HEK293 (cell line): Measurements from ENCODE around the gene FAM98C.

ENCODE experiments used
- CTCF ChIA-PET: fragments of 350-600 bp; formaldehyde crosslinking; extraction: SDS; loops from one replicate; lab custom pipeline; 2021; ENCODE audit warnings: antibody characterized with exemption; lab: Yijun Ruan, JAX
- POLR2A ChIA-PET: fragments of 300-600 bp; formaldehyde crosslinking; extraction: SDS; loops from one replicate; lab custom pipeline; 2020; ENCODE audit warnings: antibody characterized with exemption, inconsistent platforms; lab: Yijun Ruan, JAX
- H3K27ac ChIP-seq: fragments of 200-500 bp; sonication (Bioruptor generic); 2 replicates; pipeline ENCODE4 v1.5.1; 2014; ENCODE audit warnings: low read depth, low read length, control low read depth, inconsistent platforms; ENCODE audit errors: extremely low read depth
- H3K36me3 ChIP-seq, 2 experiments: fragments of 200-500 bp in 1 of 2; sonication (Bioruptor generic) in 1 of 2; 1 replicate in 1 of 2; 2 replicates in 1 of 2; pipeline ENCODE4 v1.5.1; 2014 to 2017; ENCODE audit warnings: inconsistent platforms in 2 of 2, low read length in 2 of 2; ENCODE audit not compliant: control insufficient read depth in 2 of 2, insufficient read depth in 1 of 2
- H3K4me1 ChIP-seq: fragments of 200-500 bp; sonication (Bioruptor generic); 2 replicates; pipeline ENCODE4 v1.5.1; 2014; ENCODE audit warnings: mild to moderate bottlenecking, low read length, inconsistent platforms; ENCODE audit not compliant: control insufficient read depth, insufficient read depth
- H3K4me3 ChIP-seq: 2 replicates; pipeline ENCODE4 v1.5.1; 2011; ENCODE audit warnings: low read depth, mild to moderate bottlenecking, control low read depth, low read length, moderate library complexity
- H3K9me3 ChIP-seq: fragments of 200-500 bp; sonication (Bioruptor generic); 2 replicates; pipeline ENCODE4 v1.5.1; 2014; ENCODE audit warnings: low read depth, low read length, inconsistent platforms; ENCODE audit not compliant: control insufficient read depth, insufficient read depth
- BCL6B ChIP-seq: fragments of 450-650 bp; formaldehyde crosslinking; IDR thresholded peaks from 2 replicates; pipeline ENCODE4 v1.5.1; 2017; ENCODE audit warnings: missing biosample characterization, missing genetic modification characterization
- GLIS1 ChIP-seq: fragments of 450-650 bp; formaldehyde crosslinking; IDR thresholded peaks from 2 replicates; pipeline ENCODE4 v1.5.1; 2016; ENCODE audit warnings: missing biosample characterization, missing genetic modification characterization
- GLIS2 ChIP-seq: fragments of 450-650 bp; formaldehyde crosslinking; IDR thresholded peaks from 2 replicates; pipeline ENCODE4 v1.5.1; 2016; ENCODE audit warnings: missing biosample characterization, missing genetic modification characterization
- HOXA7 ChIP-seq: sonication (generic); formaldehyde crosslinking; IDR thresholded peaks from 2 replicates; pipeline ENCODE4 v1.8.1; 2022; ENCODE audit warnings: missing genetic modification reagents, borderline replicate concordance
- IKZF3 ChIP-seq: fragments of 450-650 bp; IDR thresholded peaks from 2 replicates; pipeline ENCODE4 v1.5.0; 2018; ENCODE audit warnings: missing biosample characterization, mild to moderate bottlenecking, missing genetic modification characterization, moderate library complexity
- KLF1 ChIP-seq: fragments of 450-650 bp; formaldehyde crosslinking; IDR thresholded peaks from 2 replicates; pipeline ENCODE4 v1.5.1; 2016; ENCODE audit warnings: missing biosample characterization, missing genetic modification characterization
- KLF17 ChIP-seq: fragments of 450-650 bp; formaldehyde crosslinking; IDR thresholded peaks from 2 replicates; pipeline ENCODE4 v1.5.1; 2016; ENCODE audit warnings: missing biosample characterization, missing genetic modification characterization
- KLF9 ChIP-seq: fragments of 450-650 bp; formaldehyde crosslinking; IDR thresholded peaks from 2 replicates; pipeline ENCODE4 v1.5.1; 2016; ENCODE audit warnings: missing biosample characterization, missing genetic modification characterization, low read depth
- OVOL3 ChIP-seq: fragments of 450-650 bp; formaldehyde crosslinking; IDR thresholded peaks from 2 replicates; pipeline ENCODE4 v1.5.1; 2016; ENCODE audit warnings: missing biosample characterization, missing genetic modification characterization
- PATZ1 ChIP-seq: fragments of 450-650 bp; formaldehyde crosslinking; IDR thresholded peaks from 2 replicates; pipeline ENCODE4 v1.5.1; 2016; ENCODE audit warnings: missing biosample characterization, missing genetic modification characterization
- PBX3 ChIP-seq: sonication (generic); formaldehyde crosslinking; IDR thresholded peaks from 2 replicates; pipeline ENCODE4 v1.8.1; 2022; ENCODE audit warnings: mild to moderate bottlenecking, moderate library complexity, missing genetic modification reagents
- SCRT1 ChIP-seq: fragments of 450-650 bp; formaldehyde crosslinking; IDR thresholded peaks from 2 replicates; pipeline ENCODE4 v1.5.1; 2016; ENCODE audit warnings: missing biosample characterization, missing genetic modification characterization, borderline replicate concordance
- SCRT2 ChIP-seq: fragments of 450-650 bp; formaldehyde crosslinking; IDR thresholded peaks from 2 replicates; pipeline ENCODE4 v1.5.1; 2016; ENCODE audit warnings: missing biosample characterization, missing genetic modification characterization
- SP2 ChIP-seq: fragments of 450-650 bp; formaldehyde crosslinking; IDR thresholded peaks from 2 replicates; pipeline ENCODE4 v1.5.1; 2016; ENCODE audit warnings: missing biosample characterization, missing genetic modification characterization
- ZBTB17 ChIP-seq: fragments of 450-650 bp; formaldehyde crosslinking; IDR thresholded peaks from 2 replicates; pipeline ENCODE4 v1.5.1; 2016; ENCODE audit warnings: missing biosample characterization, missing genetic modification characterization
- ZBTB8A ChIP-seq: fragments of 450-650 bp; formaldehyde crosslinking; IDR thresholded peaks from 2 replicates; pipeline ENCODE4 v1.5.1; 2016; ENCODE audit warnings: missing biosample characterization, missing genetic modification characterization
- ZNF202 ChIP-seq: fragments of 450-650 bp; formaldehyde crosslinking; IDR thresholded peaks from 2 replicates; pipeline ENCODE4 v1.5.1; 2016; ENCODE audit warnings: missing biosample characterization, missing genetic modification characterization, borderline replicate concordance
- ZNF223 ChIP-seq: fragments of 450-650 bp; formaldehyde crosslinking; IDR thresholded peaks from 2 replicates; pipeline ENCODE4 v1.5.1; 2016; ENCODE audit warnings: missing biosample characterization, missing genetic modification characterization
- ZNF335 ChIP-seq: fragments of 450-650 bp; formaldehyde crosslinking; conservative IDR thresholded peaks from 2 replicates; pipeline ENCODE4 v1.5.1; 2016; ENCODE audit warnings: missing biosample characterization, missing genetic modification characterization
- ZNF341 ChIP-seq: fragments of 450-650 bp; formaldehyde crosslinking; IDR thresholded peaks from 2 replicates; pipeline ENCODE4; 2016; ENCODE audit warnings: low read depth, missing biosample characterization, missing genetic modification characterization
- ZNF398 ChIP-seq: fragments of 450-650 bp; formaldehyde crosslinking; IDR thresholded peaks from 2 replicates; pipeline ENCODE4 v1.5.1; 2017; ENCODE audit warnings: missing biosample characterization, missing genetic modification characterization
- ZNF426 ChIP-seq: fragments of 450-650 bp; formaldehyde crosslinking; IDR thresholded peaks from 2 replicates; pipeline ENCODE4 v1.5.1; 2017; ENCODE audit warnings: missing biosample characterization, missing genetic modification characterization, mild to moderate bottlenecking, inconsistent platforms, moderate library complexity
- ZNF510 ChIP-seq: fragments of 450-650 bp; formaldehyde crosslinking; IDR thresholded peaks from 2 replicates; pipeline ENCODE4 v1.5.1; 2018; ENCODE audit warnings: mild to moderate bottlenecking, missing genetic modification characterization, missing biosample characterization; ENCODE audit not compliant: insufficient replicate concordance
- ZNF600 ChIP-seq: fragments of 450-650 bp; formaldehyde crosslinking; IDR thresholded peaks from 2 replicates; pipeline ENCODE4 v1.5.1; 2016; ENCODE audit warnings: missing biosample characterization, missing genetic modification characterization
- ZNF701 ChIP-seq: fragments of 450-650 bp; formaldehyde crosslinking; IDR thresholded peaks from 2 replicates; pipeline ENCODE4 v1.5.1; 2016; ENCODE audit warnings: missing biosample characterization, missing genetic modification characterization
- ZNF76 ChIP-seq: fragments of 450-650 bp; formaldehyde crosslinking; IDR thresholded peaks from 2 replicates; pipeline ENCODE4; 2016; ENCODE audit warnings: low read depth, missing biosample characterization, missing genetic modification characterization, borderline replicate concordance
- ZSCAN16 ChIP-seq: fragments of 450-650 bp; formaldehyde crosslinking; IDR thresholded peaks from 2 replicates; pipeline ENCODE4 v1.5.1; 2016; ENCODE audit warnings: missing biosample characterization, missing genetic modification characterization
- ZSCAN18 ChIP-seq: fragments of 450-650 bp; formaldehyde crosslinking; IDR thresholded peaks from 2 replicates; pipeline ENCODE4 v1.5.1; 2016; ENCODE audit warnings: missing biosample characterization, missing genetic modification characterization
- ZSCAN30 ChIP-seq: fragments of 450-650 bp; IDR thresholded peaks from 2 replicates; pipeline ENCODE4 v1.5.1; 2018; ENCODE audit warnings: missing biosample characterization, mild to moderate bottlenecking, missing genetic modification characterization, moderate library complexity

FAM98C gene

GRCh38 chr19:38434549-38435051 lies 31.7 kb downstream of the FAM98C start:
- no peak overlapping the region for H3K27ac ChIP-seq
- H3K4me1 ChIP-seq, result peaks cover 12% of the 10 kb centered on the region
- H3K4me3 ChIP-seq, result no peak overlapping the region
- ChIA-PET CTCF (interaction anchor here (0.7 to 2.0 kb wide), 3 partner anchors 31 to 335 kb away, joined by 3 to 12 read pairs (median 7); partner anchors contain the start of gene FAM98C), POLR2A (interaction anchor here (0.6 kb wide), 1 partner anchor 417 kb away, joined by 11 read pairs; no protein-coding TSS in a partner anchor)
- H3K36me3 ChIP-seq, result no peaks in the 10 kb centered on the region; a peak in 1 of 3 replicates
- H3K9me3 ChIP-seq, result no peaks in the 10 kb centered on the region
- TF ChIP-seq KLF1 (peak; percentile 94), ZSCAN18 (tag by site-specific recombination) (peak; percentile 51; the same call in 1 of the 2 replicates), ZBTB8A (tag by site-specific recombination) (0 out of 2 replicates have a peak, but pooled peaks have one; percentile 14), ZSCAN16 (tag by site-specific recombination) (no peak), KLF17 (tag by site-specific recombination) (peak; percentile 90; the same call in 1 of the 2 replicates), BCL6B (tag by site-specific recombination) (no peak), ZNF398 (tag by site-specific recombination) (peak; percentile 62; the same call in 1 of the 2 replicates), ZNF202 (tag by site-specific recombination) (no peak), PBX3 (CRISPR knock-in tag) (no peak), SCRT1 (tag by site-specific recombination) (peak; percentile 95), GLIS1 (tag by site-specific recombination) (peak; percentile 33; the same call in 1 of the 2 replicates), ZNF426 (tag by site-specific recombination) (no peak), ZNF701 (tag by site-specific recombination) (no peak), PATZ1 (tag by site-specific recombination) (peak; percentile 47; the same call in 1 of the 2 replicates), ZNF335 (tag by site-specific recombination) (peak; percentile 28), KLF9 (tag by site-specific recombination) (0 out of 2 replicates have a peak, but pooled peaks have one; percentile 34), ZNF223 (no peak), HOXA7 (CRISPR knock-in tag) (no peak), ZBTB17 (tag by site-specific recombination) (peak; percentile 36; the same call in 1 of the 2 replicates), IKZF3 (tag by site-specific recombination) (peak; percentile 59), ZNF510 (tag by site-specific recombination) (no peak), ZNF600 (tag by site-specific recombination) (0 out of 2 replicates have a peak, but pooled peaks have one; percentile 24), GLIS2 (peak; percentile 41; the same call in 1 of the 2 replicates), ZNF341 (tag by site-specific recombination) (peak; percentile 98), ZSCAN30 (tag by site-specific recombination) (peak; percentile 75; the same call in 1 of the 2 replicates), SP2 (tag by site-specific recombination) (no peak), ZNF76 (tag by site-specific recombination) (peak; percentile 42; the same call in 1 of the 2 replicates), SCRT2 (peak; percentile 99), OVOL3 (tag by site-specific recombination) (no peak)
